Fibroblast of lung (primary cell): ENCODE data around the gene SEPTIN5.

Experiments
- EZH2 ChIP-seq: IDR thresholded peaks from 2 replicates; pipeline ENCODE4 v1.5.1; 2012; ENCODE audit warnings: low read length, control low read depth, mild to moderate bottlenecking; ENCODE audit errors: missing control alignments
- TF ChIP-seq, protein P1 (sequence below), 2 donors: IDR thresholded peaks in 1 of 2; conservative IDR thresholded peaks in 1 of 2; 1 replicate in 1 of 2; 2 replicates in 1 of 2; pipeline ENCODE4 v1.5.1; 2011 to 2012; ENCODE audit warnings: low read length in 2 of 2, control low read depth in 1 of 2, inconsistent platforms in 1 of 2, low read depth in 1 of 2, mild to moderate bottlenecking in 1 of 2

DNA sequence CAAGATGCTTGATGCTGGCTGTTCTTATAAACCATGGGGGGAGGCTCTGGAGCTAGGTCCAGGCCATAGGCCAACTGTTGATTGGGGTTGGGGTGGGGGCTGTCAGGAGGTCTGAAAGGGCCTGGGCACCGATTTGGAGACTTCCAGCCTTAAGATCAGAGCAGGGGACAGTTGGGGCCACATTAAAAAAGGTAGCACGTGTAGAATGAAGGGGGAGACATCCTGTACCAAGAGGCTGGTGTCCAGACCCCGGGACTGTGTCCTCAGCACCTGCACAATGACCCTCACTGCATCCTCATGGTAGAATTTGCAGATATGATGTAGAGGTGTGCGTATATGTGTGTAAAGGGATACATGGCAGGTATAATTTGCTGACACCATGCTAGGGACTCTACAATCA lies 33.8 kb downstream of the SEPTIN5 start:
- TF ChIP-seq, protein P1, sequence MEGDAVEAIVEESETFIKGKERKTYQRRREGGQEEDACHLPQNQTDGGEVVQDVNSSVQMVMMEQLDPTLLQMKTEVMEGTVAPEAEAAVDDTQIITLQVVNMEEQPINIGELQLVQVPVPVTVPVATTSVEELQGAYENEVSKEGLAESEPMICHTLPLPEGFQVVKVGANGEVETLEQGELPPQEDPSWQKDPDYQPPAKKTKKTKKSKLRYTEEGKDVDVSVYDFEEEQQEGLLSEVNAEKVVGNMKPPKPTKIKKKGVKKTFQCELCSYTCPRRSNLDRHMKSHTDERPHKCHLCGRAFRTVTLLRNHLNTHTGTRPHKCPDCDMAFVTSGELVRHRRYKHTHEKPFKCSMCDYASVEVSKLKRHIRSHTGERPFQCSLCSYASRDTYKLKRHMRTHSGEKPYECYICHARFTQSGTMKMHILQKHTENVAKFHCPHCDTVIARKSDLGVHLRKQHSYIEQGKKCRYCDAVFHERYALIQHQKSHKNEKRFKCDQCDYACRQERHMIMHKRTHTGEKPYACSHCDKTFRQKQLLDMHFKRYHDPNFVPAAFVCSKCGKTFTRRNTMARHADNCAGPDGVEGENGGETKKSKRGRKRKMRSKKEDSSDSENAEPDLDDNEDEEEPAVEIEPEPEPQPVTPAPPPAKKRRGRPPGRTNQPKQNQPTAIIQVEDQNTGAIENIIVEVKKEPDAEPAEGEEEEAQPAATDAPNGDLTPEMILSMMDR (conservative IDR thresholded peaks at IDR 0.05 in 1 of 2, IDR thresholded peaks at IDR 0.05 in 1 of 2; ENCODE audit: low read depth in 1 of 2, low read length in 2 of 2) = no peak
- TF ChIP-seq EZH2 = no peak
